ENCODE results near the gene IRF4. TPM values are rescaled to one million over a fixed set of nuclear protein-coding genes. Genes with fewer than 3 reads are reported as not detected.
"Not testable (repeated sequence)": the region's sequence is repeated elsewhere in the genome, so short reads cannot be mapped to it uniquely, and the experiment has no call there.

IRF4 gene
- total RNA-seq, 2 experiments from 2014 or later: 16.9 to 20.8 TPM

DNA sequence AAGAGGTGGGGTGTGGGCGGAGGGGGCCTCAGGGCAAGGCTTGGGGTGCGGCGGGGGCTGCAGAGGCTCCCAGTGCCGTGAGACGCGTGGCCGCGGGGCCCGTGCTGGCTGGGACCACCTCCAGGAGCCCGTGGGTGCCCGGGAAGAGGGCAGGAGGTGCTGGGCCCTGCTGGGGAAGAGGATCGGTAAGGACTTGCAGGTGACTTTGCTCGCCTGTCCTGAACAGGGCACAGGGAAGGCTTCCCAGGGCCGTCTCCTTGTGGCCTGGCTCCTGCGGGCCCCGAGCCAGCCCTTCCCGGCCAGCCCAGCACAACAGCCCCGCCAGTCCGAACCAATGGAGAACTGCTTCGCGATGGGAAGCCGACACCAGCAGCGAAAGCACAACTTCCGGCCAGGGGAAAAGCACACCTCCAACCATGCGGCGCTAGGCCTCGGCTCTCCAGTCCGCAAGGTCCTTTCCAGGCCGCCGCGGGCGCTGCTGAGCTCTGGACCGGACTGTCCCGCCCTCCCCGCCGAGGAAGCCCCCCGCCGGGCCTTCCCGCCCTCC is 32.3 kb downstream of the IRF4 start:
- H3K27ac ChIP-seq (ENCODE audit: low read depth in 1 of 2, low read length in 2 of 2): no peak overlapping the region
- TF ChIP-seq, protein P1, sequence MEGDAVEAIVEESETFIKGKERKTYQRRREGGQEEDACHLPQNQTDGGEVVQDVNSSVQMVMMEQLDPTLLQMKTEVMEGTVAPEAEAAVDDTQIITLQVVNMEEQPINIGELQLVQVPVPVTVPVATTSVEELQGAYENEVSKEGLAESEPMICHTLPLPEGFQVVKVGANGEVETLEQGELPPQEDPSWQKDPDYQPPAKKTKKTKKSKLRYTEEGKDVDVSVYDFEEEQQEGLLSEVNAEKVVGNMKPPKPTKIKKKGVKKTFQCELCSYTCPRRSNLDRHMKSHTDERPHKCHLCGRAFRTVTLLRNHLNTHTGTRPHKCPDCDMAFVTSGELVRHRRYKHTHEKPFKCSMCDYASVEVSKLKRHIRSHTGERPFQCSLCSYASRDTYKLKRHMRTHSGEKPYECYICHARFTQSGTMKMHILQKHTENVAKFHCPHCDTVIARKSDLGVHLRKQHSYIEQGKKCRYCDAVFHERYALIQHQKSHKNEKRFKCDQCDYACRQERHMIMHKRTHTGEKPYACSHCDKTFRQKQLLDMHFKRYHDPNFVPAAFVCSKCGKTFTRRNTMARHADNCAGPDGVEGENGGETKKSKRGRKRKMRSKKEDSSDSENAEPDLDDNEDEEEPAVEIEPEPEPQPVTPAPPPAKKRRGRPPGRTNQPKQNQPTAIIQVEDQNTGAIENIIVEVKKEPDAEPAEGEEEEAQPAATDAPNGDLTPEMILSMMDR (IDR thresholded peaks at IDR 0.05): no peak
- Mint-ChIP-seq H3K27me3 (no peaks in the 10 kb centered on the region), H3K27ac (no peak overlapping the region), H3K9me3 (peaks cover 4% of the 10 kb centered on the region), H3K4me1 (ENCODE audit: low read depth) (peaks cover 3% of the 10 kb centered on the region), H3K36me3 (ENCODE audit: low read depth) (no peaks in the 10 kb centered on the region), H3K4me3 (no peak overlapping the region)
- ATAC-seq (ENCODE audit: poor library complexity): no peak
- H3K9me3 ChIP-seq (ENCODE audit: control insufficient read depth in 1 of 2, insufficient read depth in 1 of 2, low read length in 2 of 2): peaks cover 4 to 7% of the 10 kb centered on the region in 2 experiments
- no peaks in the 10 kb centered on the region for H3K36me3 ChIP-seq (ENCODE audit: insufficient read depth, low read length)
- H3K4me3 ChIP-seq (ENCODE audit: low read length): no peak overlapping the region
- CTCF ChIA-PET: no interaction called here
- DNase-seq: no peak
- POLR2A ChIA-PET: no interaction called here
- peaks cover 8% of the 10 kb centered on the region for H3K4me1 ChIP-seq (ENCODE audit: insufficient read depth, low read length)
- intact Hi-C loops (cut with DNase I, micrococcal nuclease): no loop called here
- no peaks in the 10 kb centered on the region for H3K27me3 ChIP-seq (ENCODE audit: control insufficient read depth in 1 of 2, insufficient read depth in 2 of 2, low read length in 2 of 2)

DNA sequence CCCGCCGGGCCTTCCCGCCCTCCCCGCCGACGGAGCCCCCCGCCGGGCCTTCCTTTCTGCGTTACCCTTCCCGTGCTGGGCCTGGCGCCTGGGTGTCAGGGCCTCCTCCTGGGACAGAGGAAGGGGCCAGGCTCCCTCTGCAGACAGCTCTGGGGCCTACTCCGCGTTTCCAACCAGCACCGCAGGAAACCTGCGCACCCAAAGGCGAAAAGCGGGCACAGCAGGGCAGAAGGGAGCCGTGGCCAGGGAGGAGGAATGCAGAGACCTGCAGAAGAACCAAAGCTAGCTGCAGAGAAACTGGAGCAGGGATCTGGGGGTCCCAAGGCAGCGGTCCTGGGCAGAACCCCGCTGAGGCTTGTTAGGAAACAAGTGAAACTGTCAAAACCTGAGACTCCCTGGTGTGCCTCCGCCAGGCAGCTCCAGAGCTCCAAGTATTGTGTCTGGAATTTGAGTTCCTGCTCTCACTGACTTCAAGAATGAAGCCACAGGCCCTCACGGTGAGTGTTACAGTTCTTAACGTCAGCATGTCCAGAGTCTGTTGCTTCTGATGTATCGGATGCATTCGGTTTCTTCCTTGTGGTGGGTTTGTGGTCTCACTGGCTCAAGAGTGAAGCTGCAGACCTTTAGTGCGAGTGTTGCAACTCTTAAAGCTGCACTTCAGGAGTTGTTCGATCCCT is 33.3 kb downstream of the IRF4 start:
- POLR2A ChIA-PET: no interaction called here
- ATAC-seq (ENCODE audit: poor library complexity) (no peak), DNase-seq (no peak)
- CTCF ChIA-PET: no interaction called here
- Mint-ChIP-seq H3K4me3 (no peak overlapping the region), H3K36me3 (ENCODE audit: low read depth) (no peaks in the 10 kb centered on the region), H3K27ac (no peak overlapping the region), H3K4me1 (ENCODE audit: low read depth) (peaks cover 13% of the 10 kb centered on the region), H3K27me3 (no peaks in the 10 kb centered on the region), H3K9me3 (peaks cover 4% of the 10 kb centered on the region)
- Histone ChIP-seq H3K27me3 (ENCODE audit: control insufficient read depth in 1 of 2, insufficient read depth in 2 of 2, low read length in 2 of 2) (no peaks in the 10 kb centered on the region), H3K36me3 (ENCODE audit: insufficient read depth, low read length) (no peaks in the 10 kb centered on the region), H3K9me3 (ENCODE audit: control insufficient read depth in 1 of 2, insufficient read depth in 1 of 2, low read length in 2 of 2) (peaks cover 4 to 7% of the 10 kb centered on the region in 2 experiments), H3K4me3 (ENCODE audit: low read length) (no peak overlapping the region), H3K4me1 (ENCODE audit: insufficient read depth, low read length) (peaks cover 16% of the 10 kb centered on the region), H3K27ac (ENCODE audit: low read depth in 1 of 2, low read length in 2 of 2) (no peak overlapping the region)
- intact Hi-C loops (cut with DNase I, micrococcal nuclease): no loop called here
- TF ChIP-seq, protein P1 (IDR thresholded peaks at IDR 0.05): no peak

DNA sequence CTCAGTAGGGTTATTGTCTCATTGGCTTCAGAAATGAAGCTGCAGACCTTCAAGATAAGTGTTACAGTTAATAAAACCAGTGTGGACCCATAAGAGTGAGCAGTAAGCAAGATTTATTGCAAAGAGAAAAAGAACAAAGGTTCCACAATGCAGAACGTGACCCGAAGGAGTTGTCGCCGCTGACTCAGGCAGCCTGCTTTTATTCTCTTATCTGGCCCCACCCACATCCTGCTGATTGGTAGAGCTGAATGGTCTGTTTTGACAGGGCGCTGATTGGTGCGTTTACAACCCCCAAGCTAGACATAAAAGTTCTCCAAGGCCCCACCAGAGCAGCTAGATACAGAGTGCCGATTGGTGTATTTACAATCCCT is 33.9 kb downstream of the IRF4 start:
- H3K36me3 Mint-ChIP-seq (ENCODE audit: low read depth); DNase-seq; CTCF ChIA-PET; H3K4me3 Mint-ChIP-seq; ATAC-seq (ENCODE audit: poor library complexity); H3K27me3 ChIP-seq (ENCODE audit: control insufficient read depth in 1 of 2, insufficient read depth in 2 of 2, low read length in 2 of 2); intact Hi-C loops (cut with DNase I, micrococcal nuclease); H3K27ac Mint-ChIP-seq; H3K9me3 ChIP-seq (ENCODE audit: control insufficient read depth in 1 of 2, insufficient read depth in 1 of 2, low read length in 2 of 2); H3K4me3 ChIP-seq (ENCODE audit: low read length); H3K9me3 Mint-ChIP-seq; H3K27me3 Mint-ChIP-seq; H3K36me3 ChIP-seq (ENCODE audit: insufficient read depth, low read length); H3K27ac ChIP-seq (ENCODE audit: low read depth in 1 of 2, low read length in 2 of 2): not testable (repeated sequence)
- H3K4me1 Mint-ChIP-seq (ENCODE audit: low read depth): peaks cover 14% of the 10 kb centered on the region
- peaks cover 18% of the 10 kb centered on the region for H3K4me1 ChIP-seq (ENCODE audit: insufficient read depth, low read length)
- POLR2A ChIA-PET: interaction anchor here (0.9 kb wide), 1 partner anchor 64 kb away, joined by 3 read pairs; no protein-coding TSS in a partner anchor

DNA sequence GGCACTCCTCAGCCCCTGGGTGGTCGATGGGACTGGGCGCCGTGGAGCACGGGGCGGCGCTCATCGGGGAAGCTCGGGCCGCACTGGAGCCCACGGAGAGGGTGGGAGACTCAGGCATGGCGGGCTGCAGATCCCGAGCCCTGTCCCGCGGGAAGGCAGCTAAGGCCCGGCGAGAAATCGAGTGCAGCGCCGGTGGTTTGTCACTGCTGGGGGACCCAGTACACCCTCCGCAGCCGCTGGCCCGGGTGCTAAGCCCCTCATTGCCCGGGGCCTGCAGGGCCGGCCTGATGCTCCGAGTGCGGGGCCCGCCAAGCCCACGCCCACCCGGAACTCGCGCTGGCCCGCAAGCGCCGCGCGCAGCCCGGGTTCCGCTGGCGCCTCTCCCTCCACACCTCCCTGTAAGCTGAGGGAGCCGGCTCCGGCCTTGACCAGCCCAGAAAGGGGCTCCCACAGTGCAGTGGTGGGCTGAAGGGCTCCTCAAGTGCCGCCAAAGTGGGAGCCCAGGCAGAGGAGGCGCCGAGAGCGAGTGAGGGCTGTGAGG is 34.7 kb downstream of the IRF4 start:
- H3K4me3 ChIP-seq (ENCODE audit: low read length); intact Hi-C loops (cut with DNase I, micrococcal nuclease); H3K27ac Mint-ChIP-seq; H3K9me3 ChIP-seq (ENCODE audit: control insufficient read depth in 1 of 2, insufficient read depth in 1 of 2, low read length in 2 of 2); DNase-seq; H3K27ac ChIP-seq (ENCODE audit: low read depth in 1 of 2, low read length in 2 of 2); H3K27me3 Mint-ChIP-seq; H3K4me3 Mint-ChIP-seq; H3K36me3 ChIP-seq (ENCODE audit: insufficient read depth, low read length); H3K36me3 Mint-ChIP-seq (ENCODE audit: low read depth); H3K27me3 ChIP-seq (ENCODE audit: control insufficient read depth in 1 of 2, insufficient read depth in 2 of 2, low read length in 2 of 2); CTCF ChIA-PET; H3K9me3 Mint-ChIP-seq; ATAC-seq (ENCODE audit: poor library complexity): not testable (repeated sequence)
- H3K4me1 ChIP-seq (ENCODE audit: insufficient read depth, low read length): peaks cover 18% of the 10 kb centered on the region
- H3K4me1 Mint-ChIP-seq (ENCODE audit: low read depth): peaks cover 16% of the 10 kb centered on the region
- POLR2A ChIA-PET: interaction anchor here (0.9 kb wide), 1 partner anchor 63 kb away, joined by 3 read pairs; no protein-coding TSS in a partner anchor
